Fibroblast of upper back skin (primary cell): Measurements from ENCODE around the gene PLRG1.
"Not testable (repeated sequence)": the region's sequence is repeated elsewhere in the genome, so short reads cannot be mapped to it uniquely, and the experiment has no call there.

Experiments
- DNase-seq: peaks from one replicate; pipeline ENCODE4 v3.0.0-alpha.2; 2013

The PLRG1 gene

GRCh38 chr4:154549894-154550790 is at the start of gene PLRG1:
TSS of gene PLRG1 (minus strand) at chr4:154550400. CDS start at chr4:154550308, 92 bp downstream.
- peak; percentile 95 for DNase-seq

- DNase-seq = no peak
These were observed 47.9 kb upstream of the PLRG1 start for GRCh38 chr4:154597798-154598774.

GRCh38 chr4:154597281-154597680 is 47.1 kb upstream of the PLRG1 start:
- not testable (repeated sequence) for DNase-seq

- DNase-seq = no peak
These were observed 45.6 kb upstream of the PLRG1 start for GRCh38 chr4:154595807-154596206.

- not testable (repeated sequence) for DNase-seq
These were observed 44.1 kb upstream of the PLRG1 start for GRCh38 chr4:154594343-154594742.

GRCh38 chr4:154593868-154594267 is 43.7 kb upstream of the PLRG1 start:
- no peak for DNase-seq

- DNase-seq = no peak
These were observed 41.7 kb upstream of the PLRG1 start for GRCh38 chr4:154591890-154592289.

- DNase-seq = no peak
These were observed 40.3 kb upstream of the PLRG1 start, which contains the start of gene FGA for GRCh38 chr4:154590329-154591006. TSS of gene FGA (minus strand) at chr4:154590742. CDS start at chr4:154590687, 55 bp downstream.

- DNase-seq = no peak
These were observed 39.3 kb upstream of the PLRG1 start for GRCh38 chr4:154589296-154590197.

- no peak for DNase-seq
These were observed 38.0 kb upstream of the PLRG1 start for GRCh38 chr4:154588198-154588597.

GRCh38 chr4:154586296-154587033 is 36.3 kb upstream of the PLRG1 start:
- no peak for DNase-seq

- no peak for DNase-seq
These were observed 35.3 kb upstream of the PLRG1 start for GRCh38 chr4:154585369-154586018.

GRCh38 chr4:154584259-154584658 is 34.1 kb upstream of the PLRG1 start:
- no peak for DNase-seq

- no peak for DNase-seq
These were observed 33.5 kb upstream of the PLRG1 start for GRCh38 chr4:154583677-154584076.

- no peak for DNase-seq
These were observed 33.0 kb upstream of the PLRG1 start for GRCh38 chr4:154583230-154583629.

- no peak for DNase-seq
These were observed 32.5 kb upstream of the PLRG1 start for GRCh38 chr4:154582723-154583122.

GRCh38 chr4:154579927-154580326 is 29.7 kb upstream of the PLRG1 start:
- no peak for DNase-seq

- no peak for DNase-seq
These were observed 28.7 kb upstream of the PLRG1 start for GRCh38 chr4:154578919-154579318.

GRCh38 chr4:154577324-154577723 is 27.1 kb upstream of the PLRG1 start:
- no peak for DNase-seq

GRCh38 chr4:154574311-154574710 is 24.1 kb upstream of the PLRG1 start:
- DNase-seq = no peak
